Lower leg skin (tissue), 4 donors: ENCODE results near the gene PARS2. TPM values are rescaled to one million over a fixed set of nuclear protein-coding genes. Genes with fewer than 3 reads are reported as not detected.
A peak's percentile ranks its signal among the peaks of the same experiment; 100 is the strongest.

Experiments used
- DNase-seq, 2 donors: peaks; one replicate each; pipeline ENCODE4 v3.0.0-alpha.2; 2019; ENCODE audit warnings: low spot score in 2 of 2
- H3K4me3 ChIP-seq: fragments of 200-600 bp; sonication (generic); 2 replicates; pipeline ENCODE4 v1.5.1; 2017; ENCODE audit warnings: mild to moderate bottlenecking, low read depth; ENCODE audit not compliant: poor library complexity, severe bottlenecking
- POLR2A ChIP-seq, 2 donors: fragments of 450-650 bp; IDR thresholded peaks; one replicate each; pipeline ENCODE4 v1.6.1; 2016 to 2017; ENCODE audit warnings: antibody characterized with exemption in 2 of 2, mild to moderate bottlenecking in 1 of 2, moderate library complexity in 1 of 2
- WGBS, 2 donors: methylation state at CpG; one replicate each; pipeline ENCODE4 v1.1.5; 2018; 5-methylcytosine and 5-hydroxymethylcytosine counted together
- intact Hi-C: fragments of 100-400 bp; cut with DNase I; formaldehyde crosslinking; loops from one replicate; pipeline ENCODE4 v1.15.0; 2023; ENCODE audit warnings: low total_unique reads
- total RNA-seq, 4 donors: library from RNA; depleted of rRNA; stranded (reverse); fragments of >200 nt; gene quantifications; one replicate each; pipeline ENCODE4 v1.1.0, GENCODE V29; 2016
- TF ChIP-seq, protein P1 (sequence below), 3 donors: fragments of 450-650 bp; IDR thresholded peaks; one replicate each; pipeline ENCODE4 v1.5.1; 2016; ENCODE audit warnings: antibody characterized with exemption in 3 of 3, mild to moderate bottlenecking in 3 of 3, moderate library complexity in 2 of 3

PARS2 gene
- 1 to 10 TPM; 4.0 to 7.7 (median 5.1) TPM for total RNA-seq

DNA sequence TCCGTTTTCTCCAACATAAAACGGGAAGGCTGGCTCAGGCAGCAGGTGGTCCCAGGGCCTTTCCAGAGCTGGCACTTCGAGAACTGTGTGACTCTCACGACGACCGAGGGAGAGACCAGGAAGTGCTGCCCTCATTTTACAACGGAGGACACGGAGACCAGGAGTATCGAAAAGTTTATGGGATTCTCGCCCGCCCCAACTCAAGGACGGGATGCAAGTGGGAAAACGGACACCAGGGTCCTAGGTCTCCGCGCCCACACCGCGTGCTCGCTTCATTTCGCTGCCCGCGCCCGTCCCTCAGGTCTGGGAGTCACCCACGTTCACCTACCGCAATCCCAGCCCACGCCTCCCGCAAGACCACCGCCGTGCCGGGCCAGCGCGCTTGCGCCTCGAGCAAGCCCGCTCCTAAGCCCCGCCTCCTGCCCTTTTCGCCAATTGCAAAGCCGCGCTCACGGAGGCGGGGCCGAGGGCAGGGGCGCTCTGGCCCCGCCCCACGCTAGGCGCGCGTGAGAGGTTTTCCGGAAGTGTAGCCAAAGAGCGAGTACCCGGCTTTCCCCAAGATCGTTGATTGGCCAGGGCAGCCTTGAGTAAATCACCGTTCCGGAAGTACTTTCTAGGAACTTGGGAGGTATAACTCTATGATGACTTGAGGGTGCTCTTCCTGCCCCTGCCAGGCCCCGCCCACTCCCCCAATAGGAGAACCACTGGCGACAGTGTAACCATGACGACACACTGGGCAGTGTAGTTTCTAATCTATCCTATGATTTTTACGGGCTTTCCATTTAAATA, at the start of gene PARS2:
TSS of gene PARS2 (minus strand) at position 391 of the 789 bp plus-strand sequence. CDS start 5,362 bp downstream, outside the sequence.
- 0% methylated on average over 57 of the region's 57 CpGs for WGBS, 2 donors
- no peak for TF ChIP-seq POLR2A (IDR thresholded peaks at IDR 0.05)
- TF ChIP-seq, protein P1, sequence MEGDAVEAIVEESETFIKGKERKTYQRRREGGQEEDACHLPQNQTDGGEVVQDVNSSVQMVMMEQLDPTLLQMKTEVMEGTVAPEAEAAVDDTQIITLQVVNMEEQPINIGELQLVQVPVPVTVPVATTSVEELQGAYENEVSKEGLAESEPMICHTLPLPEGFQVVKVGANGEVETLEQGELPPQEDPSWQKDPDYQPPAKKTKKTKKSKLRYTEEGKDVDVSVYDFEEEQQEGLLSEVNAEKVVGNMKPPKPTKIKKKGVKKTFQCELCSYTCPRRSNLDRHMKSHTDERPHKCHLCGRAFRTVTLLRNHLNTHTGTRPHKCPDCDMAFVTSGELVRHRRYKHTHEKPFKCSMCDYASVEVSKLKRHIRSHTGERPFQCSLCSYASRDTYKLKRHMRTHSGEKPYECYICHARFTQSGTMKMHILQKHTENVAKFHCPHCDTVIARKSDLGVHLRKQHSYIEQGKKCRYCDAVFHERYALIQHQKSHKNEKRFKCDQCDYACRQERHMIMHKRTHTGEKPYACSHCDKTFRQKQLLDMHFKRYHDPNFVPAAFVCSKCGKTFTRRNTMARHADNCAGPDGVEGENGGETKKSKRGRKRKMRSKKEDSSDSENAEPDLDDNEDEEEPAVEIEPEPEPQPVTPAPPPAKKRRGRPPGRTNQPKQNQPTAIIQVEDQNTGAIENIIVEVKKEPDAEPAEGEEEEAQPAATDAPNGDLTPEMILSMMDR (IDR thresholded peaks at IDR 0.05): no peak
- intact Hi-C loops: no loop called here

GRCh38 chr1:54814126-54814498, 49.8 kb upstream of the PARS2 start:
- H3K4me3 ChIP-seq: no peak overlapping the region
- 60 to 72% methylated on average over 7 to 10 of the region's 10 CpGs for WGBS, 2 donors
- intact Hi-C loops: loop anchor here (10.0 kb wide), 1 partner anchor 111 kb away; no protein-coding TSS in a partner anchor
- peak in 1 of 2 donors; percentile 58 for DNase-seq
- TF ChIP-seq, protein P1 (IDR thresholded peaks at IDR 0.05): no peak
- no peak for TF ChIP-seq POLR2A (IDR thresholded peaks at IDR 0.05)

More for the DNA sequence above, at the start of gene PARS2:
- peak; percentile 95 to 99 for DNase-seq
- H3K4me3 ChIP-seq: peak within 1 kb of the TSS; percentile 61

DNA sequence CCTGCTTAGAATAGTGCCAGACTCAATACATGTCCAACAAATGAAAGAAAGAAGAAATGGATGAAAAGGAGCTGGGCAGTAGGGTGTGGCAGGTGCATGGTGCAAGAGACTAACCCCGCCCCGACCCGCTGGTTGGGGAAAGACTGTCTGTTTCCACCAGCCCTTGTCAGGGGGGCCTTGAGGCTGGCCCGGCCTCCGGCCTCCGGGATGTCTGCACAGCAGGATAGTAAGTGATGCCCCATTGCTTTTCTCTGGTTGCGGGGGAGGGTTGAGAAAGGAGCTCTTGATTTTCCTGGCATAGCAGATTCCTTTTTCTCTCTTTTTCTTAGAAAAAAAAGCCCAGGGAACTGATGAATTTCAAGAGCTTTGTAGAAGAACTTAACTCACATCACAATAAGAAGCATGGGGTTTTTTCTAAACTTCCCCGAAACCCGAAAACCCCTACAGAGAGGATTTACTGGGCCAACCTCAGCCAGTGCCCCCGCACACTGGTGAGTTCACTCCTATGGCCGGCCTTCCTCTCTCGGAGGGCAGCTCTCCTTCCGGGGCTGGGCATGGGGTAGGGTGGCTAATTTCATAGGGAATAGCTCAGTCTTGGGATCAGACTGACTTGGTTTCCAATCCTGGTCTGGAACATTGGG, 49.3 kb upstream of the PARS2 start:
- intact Hi-C loops: loop anchor here (10.0 kb wide), 1 partner anchor 111 kb away; no protein-coding TSS in a partner anchor
- peak in 1 of 2 donors; percentile 15 for DNase-seq
- WGBS, 2 donors: 78 to 82% methylated on average over 13 of the region's 13 CpGs
- TF ChIP-seq, protein P1 (IDR thresholded peaks at IDR 0.05): no peak
- TF ChIP-seq POLR2A (IDR thresholded peaks at IDR 0.05): no peak
- H3K4me3 ChIP-seq: no peak overlapping the region

DNA sequence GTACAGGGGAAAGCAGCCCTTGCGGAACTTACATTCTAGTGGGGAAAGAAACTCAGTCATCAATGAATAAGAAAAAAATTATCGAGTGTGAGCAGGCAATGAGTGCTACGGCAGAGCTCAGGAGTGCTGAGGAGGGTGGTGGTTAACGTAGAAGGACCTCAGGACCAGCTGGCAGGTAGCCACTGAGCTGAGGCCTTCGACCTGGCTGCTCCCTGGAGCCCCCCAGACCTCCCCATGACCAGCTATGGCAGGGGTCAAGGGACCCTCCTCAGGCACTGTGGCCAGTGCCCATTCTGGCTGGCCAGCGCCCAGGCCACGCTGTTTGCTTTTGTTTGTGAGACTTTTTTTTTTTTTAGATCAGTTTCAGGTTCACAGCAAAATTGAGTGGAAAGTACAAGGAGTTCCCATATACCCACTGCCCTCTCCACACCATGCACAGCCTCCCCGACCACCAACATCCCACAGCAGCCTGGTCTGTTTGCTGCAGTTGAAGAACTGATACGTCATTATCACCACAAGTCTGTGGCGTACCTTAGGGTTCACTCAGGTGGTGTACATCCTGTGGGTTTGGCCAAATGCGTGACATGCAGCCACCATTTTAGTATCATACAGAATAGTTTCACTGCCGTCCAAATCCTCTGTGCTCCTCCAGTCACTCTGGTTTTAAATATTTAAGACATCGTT, 48.6 kb upstream of the PARS2 start:
- TF ChIP-seq, protein P1 (IDR thresholded peaks at IDR 0.05): no peak
- no peak for TF ChIP-seq POLR2A (IDR thresholded peaks at IDR 0.05)
- peak in 1 of 2 donors; percentile 58 for DNase-seq
- H3K4me3 ChIP-seq: no peak overlapping the region
- WGBS, 2 donors: 76 to 83% methylated on average over 13 of the region's 13 CpGs
- intact Hi-C loops: loop anchor here (10.0 kb wide), 1 partner anchor 112 kb away; no protein-coding TSS in a partner anchor

GRCh38 chr1:54811739-54812655, 47.7 kb upstream of the PARS2 start:
- intact Hi-C loops: loop anchor here (10.0 kb wide), 1 partner anchor 113 kb away; no protein-coding TSS in a partner anchor
- WGBS, 2 donors: 85 to 88% methylated on average over 16 to 17 of the region's 18 CpGs
- TF ChIP-seq POLR2A (IDR thresholded peaks at IDR 0.05): no peak
- TF ChIP-seq, protein P1 (IDR thresholded peaks at IDR 0.05): no peak

More at GRCh38 chr1:54811739-54812655, 47.7 kb upstream of the PARS2 start:
- no peak overlapping the region for H3K4me3 ChIP-seq
- DNase-seq: peak in 1 of 2 donors; percentile 79
